ENCODE data around the gene SLAMF6.

GRCh38 chr1:160567341-160567740 is 44.3 kb upstream of the SLAMF6 start:
- TF ChIP-seq POLR2A (IDR thresholded peaks at IDR 0.05): no peak
- TF ChIP-seq CTCF (IDR thresholded peaks at IDR 0.05 in 4 of 5, conservative IDR thresholded peaks at IDR 0.05 in 1 of 5): no peak

Measured in gastrocnemius medialis (tissue), 4 donors.